Measurements from ENCODE around the gene COL4A6. TPM values are rescaled to one million over a fixed set of nuclear protein-coding genes. Genes with fewer than 3 reads are reported as not detected.
"Not testable (repeated sequence)": the region's sequence is repeated elsewhere in the genome, so short reads cannot be mapped to it uniquely, and the experiment has no call there.

COL4A6 gene
- total RNA-seq, 1 experiment from 2014 or later, result 1.5 TPM

DNA sequence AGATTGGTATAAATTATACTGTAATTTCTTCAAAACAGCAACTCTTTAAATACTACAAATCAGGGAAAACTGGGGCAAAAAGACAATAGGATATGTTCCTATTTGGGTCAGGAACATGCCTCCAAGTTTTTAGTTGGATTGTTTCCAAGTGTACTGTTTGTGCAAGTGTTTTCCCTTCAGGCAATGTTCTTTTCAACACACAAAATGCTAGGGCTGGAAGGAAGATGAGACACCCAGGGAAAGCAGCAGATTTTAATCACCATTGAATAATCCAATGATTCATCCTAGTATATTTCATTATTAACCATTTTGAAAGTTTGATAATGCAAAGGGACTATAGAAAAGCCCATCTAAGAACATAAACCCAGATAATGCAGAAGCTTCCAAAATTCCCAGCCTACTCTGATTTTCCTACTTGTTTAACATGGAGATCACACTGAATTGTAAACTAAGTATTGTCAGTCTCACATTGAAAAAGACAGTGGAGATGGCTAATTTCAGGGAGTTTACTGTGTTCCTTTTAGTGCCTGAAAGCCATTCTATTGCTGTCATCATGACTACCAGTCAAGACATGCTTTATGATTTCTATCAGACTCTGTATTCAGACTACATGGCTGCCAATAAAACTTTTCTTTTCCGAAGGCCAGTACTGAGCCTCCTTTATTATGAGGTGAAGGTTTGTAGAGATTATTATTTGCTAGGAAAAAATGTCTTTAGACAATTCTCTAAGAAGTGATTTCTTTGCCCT lies 38.6 kb downstream of the COL4A6 start:
- peak; percentile 24 for DNase-seq (ENCODE audit: low read depth)

DNA sequence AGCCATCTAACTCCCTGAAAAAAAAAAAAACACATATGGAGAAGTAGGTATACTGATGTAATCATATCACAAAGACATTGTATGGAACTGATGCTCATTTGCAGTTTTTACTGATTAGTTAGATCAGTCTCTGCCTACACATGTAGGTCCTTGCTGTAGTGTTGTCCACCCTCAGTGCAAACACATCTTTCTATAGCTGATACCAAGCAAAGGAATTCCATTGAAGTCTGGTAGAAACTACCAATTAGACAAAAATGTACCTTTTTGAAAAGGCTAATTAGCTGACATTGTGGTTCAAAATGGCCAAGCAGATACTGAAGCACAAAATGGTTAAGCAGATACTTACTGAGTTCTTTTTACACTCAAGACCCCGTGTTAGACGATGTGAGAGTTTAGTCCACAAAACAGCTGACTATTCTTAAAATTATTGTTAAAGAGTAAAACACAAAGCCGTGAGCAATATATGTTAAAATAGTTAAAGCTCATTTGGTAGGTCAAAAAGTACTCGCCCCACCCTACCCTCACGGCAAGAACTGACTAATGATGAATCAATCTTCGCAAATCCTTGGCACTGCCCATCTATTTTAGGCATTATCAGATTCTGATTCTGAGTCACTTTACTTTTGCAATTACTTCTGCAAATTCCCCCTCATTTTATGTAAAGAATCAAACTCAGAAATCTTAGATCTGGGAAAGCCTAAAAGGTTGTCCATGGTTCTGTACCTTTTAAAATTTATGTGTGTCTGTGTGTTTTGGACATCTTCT lies 40.4 kb downstream of the COL4A6 start:
- DNase-seq (ENCODE audit: low read depth), result peak; percentile 44

DNA sequence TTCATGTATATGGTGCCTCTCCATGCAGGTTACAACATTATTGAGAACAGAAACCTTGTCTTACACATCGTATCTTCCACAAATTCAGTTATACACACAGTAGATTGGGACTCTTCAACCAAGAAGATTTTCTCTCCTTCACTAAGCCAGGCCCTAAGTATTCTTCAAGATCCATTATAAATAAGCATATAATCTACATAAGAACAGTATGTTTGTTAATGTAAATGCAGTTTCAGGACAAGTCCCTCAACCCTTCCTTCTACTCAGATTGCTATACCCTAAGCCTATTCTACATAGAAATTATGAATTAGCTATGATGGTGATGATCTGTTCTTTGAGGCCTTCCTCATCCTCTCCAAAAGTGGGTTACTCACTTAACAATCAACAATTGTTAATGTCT lies 41.2 kb downstream of the COL4A6 start:
- DNase-seq (ENCODE audit: low read depth), result no peak

DNA sequence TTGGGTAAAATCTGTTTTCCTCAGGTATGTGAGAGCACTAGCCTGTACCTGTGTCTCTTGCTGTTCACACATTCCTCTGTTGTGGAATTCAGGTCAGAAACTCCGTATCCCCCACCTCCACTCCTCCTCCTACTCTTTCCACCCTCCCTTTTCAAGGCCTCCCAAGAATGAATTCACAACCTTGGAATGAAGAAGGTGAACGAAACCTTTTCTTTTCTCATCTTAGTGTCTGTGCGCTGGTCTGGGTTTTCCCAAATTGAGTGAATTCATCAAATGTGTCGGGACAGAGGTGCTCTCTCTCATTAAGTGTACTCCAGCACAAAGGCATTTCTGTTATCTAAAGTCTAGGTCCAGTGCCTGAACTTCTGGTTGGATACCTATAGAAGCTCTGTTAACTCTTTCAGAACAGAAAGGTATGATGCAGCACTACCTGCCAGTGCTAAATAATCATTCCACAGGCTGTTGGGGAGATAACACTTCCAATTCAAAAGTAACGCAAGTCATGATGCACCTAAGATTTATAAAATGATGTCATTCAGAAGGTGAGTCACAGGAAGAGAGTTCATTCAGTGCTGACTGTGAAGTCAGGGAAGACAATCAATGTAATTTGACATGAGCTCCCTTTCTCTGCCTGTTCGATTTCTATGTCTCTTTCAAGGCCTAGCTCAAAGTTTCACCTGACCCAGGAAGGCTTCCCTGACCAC lies 41.9 kb downstream of the COL4A6 start:
- peak; percentile 19 for DNase-seq (ENCODE audit: low read depth)

DNA sequence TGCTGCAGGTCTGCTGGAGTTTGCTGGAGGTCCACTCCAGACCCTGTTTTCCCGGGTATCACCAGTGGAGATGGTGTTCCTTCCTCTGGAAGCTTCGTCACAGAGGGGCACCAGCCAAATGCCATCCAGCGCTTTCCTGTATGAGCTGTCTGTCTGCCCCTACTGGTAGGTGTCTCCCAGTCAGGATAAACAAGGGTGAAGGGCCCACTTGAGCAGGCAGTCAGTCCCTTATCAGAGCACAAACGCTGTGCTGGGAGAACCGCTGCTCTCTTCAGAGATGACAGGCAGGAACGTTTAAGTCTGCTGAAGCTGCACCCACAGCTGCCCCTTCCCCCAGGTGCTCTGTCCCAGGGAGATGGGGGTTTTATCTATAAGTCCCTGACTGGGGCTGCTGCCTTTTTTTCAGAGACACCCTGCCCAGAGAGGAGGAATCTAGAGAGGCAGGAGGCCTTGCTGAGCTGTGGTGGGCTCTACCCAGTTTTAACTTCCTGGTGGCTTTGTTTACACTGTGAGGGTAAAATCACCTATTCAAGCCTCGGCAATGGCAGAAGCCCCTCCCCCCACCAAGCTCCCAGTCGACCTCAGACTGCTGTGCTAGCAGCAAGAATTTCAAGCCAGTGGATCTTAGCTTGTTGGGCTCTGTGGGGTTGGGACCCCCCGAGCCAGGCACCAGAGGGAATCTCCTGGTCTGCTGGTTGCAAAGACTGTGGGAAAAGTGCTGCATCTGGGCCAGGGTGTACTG lies 47.1 kb downstream of the COL4A6 start:
- not testable (repeated sequence) for DNase-seq (ENCODE audit: low read depth)

DNA sequence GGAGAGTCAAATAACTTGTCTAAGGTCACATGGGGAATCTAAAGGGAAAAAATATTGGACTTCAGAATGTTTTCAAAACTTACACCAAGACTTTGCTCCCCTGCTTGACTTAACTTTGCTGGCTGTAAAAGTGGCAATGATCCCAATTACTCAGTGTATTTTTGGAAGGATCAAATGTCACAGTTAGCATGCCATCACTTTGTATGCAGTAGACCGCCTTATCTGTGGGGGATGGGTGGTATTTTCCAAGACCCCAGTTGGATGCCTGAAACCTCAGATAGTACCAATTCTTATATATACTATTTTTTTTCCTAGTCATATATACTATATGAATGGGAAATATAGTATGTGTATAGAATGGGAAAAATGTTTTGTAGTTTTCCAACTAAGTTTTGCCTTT lies 53.4 kb downstream of the COL4A6 start:
- DNase-seq (ENCODE audit: low read depth), result no peak

DNA sequence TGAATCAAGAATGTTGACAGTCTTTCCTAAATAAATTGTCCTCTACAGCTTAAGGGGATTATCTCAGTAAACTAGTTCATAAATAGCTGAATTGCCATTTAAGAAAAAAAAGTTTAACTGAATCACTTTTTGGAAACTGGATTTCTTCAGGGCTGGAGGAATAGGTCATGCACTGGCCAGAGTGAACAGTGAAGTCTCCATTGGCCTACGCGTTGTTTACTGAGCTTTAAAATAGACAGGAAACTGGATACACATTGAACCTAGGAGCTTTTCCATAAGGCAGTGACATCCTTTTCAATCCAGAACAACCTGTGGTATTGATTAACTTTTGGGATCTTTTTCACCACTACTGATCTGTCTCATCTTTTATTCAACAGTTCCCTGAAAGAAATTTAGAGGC lies 58.0 kb downstream of the COL4A6 start:
- no peak for DNase-seq (ENCODE audit: low read depth)

DNA sequence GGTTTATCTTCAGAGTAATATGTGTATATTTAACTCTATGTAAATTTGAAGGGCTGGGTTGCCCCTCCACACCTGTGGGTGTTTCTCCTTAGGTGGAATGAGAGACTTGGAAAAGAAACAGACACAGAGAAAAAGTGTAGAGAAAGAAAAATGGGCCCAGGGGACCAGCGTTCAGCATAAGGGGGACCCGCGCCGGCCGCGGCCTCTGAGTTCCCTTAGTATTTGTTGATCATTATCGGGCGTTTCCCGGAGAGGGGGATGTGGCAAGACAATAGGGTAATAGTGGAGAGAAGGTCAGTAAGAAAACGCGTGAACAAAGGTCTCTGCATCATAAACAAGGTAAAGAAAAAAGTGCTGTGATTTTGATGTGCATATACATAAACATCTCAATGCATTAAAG lies 61.4 kb downstream of the COL4A6 start:
- DNase-seq (ENCODE audit: low read depth), result not testable (repeated sequence)

DNA sequence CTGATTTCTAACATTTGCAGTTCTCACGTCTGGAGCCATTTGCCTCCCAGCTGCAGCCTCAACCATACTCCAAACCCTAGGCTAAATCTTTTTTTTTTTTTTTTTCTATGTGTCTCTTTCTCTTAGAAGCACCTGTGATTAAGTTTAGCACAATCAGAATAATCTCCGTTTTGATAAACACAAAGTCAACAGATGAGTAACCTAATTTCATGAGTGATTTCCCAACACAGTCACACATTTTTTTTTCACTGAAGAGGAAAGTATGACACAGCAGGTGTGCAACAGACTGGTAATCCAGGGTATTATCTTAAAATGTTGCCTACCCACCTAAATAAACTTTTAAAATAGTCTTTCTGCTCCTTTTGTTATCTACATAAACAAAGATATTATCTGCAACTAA lies 62.6 kb downstream of the COL4A6 start:
- DNase-seq (ENCODE audit: low read depth), result not testable (repeated sequence)

DNA sequence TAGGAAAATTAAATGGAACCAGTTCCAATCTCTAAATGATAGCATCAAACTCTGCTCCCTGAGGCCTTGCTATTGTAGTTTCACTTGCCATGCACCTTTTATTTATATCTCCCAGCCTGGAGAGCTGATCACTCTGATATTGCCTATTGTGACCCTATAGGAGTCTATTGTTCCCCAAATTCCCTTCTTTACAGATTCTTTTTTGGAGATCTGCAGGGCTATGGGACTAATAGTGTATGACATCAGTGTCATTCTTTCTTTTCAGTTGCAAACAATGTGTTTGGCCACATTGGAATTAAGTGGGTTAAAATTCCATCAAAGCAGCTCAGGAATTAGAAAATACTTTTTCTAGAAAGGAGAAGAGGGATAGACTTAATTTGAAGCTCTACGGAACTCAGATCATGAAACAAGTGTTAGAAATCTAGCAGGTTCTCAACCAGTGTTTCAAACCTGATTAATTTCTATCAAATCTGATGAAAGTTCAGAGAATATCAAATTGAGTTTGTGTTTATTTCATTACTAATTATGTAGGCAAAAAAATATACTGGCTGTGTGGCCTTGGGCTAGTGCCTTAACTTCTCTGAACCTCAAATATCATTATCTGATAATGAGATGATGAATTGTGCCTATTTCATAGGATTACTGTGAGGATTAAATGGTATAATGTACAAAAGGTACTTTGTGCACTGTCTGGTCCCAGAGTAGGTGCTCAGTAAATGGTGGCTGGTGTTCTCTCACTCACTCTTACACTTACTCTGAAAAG lies 71.4 kb downstream of the COL4A6 start:
- DNase-seq (ENCODE audit: low read depth), result no peak

DNA sequence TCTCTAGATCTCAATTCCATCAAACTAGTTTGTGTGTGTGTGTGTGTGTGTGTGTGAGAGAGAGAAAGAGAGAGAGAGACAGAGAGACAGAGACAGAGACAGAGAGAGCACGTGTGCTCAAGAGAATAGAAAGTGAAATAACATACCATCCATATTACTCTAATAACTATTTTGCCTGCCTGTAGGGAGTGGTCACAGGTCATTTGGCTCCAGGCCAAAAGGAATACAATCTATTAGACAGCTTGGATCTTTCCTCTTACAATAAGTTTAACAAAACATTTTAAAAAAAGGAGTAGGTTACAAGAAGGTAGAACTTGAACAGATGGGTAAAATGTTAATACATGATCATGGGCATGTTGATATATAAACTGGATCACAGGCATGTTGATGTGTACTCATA lies 76.2 kb downstream of the COL4A6 start:
- no peak for DNase-seq (ENCODE audit: low read depth)

DNA sequence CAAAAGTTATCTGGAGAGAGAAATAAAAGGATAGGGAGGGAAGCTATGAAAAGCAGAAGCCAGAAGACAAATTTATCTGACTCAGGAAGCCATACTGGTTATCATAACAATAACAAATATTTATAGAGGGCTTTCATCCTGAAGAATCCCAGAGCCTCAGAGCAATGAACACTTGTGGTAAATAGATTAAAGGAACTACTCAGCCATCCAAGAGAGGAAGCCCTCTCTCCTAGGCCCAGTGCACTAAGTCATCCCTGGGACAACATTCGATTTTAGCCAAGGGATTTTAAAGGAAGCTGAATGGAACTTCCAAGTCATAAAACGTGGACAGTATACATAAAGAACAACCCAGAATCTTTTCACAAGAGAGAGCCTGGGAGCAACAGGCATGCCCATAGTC lies 76.9 kb downstream of the COL4A6 start:
- peak; percentile 1 for DNase-seq (ENCODE audit: low read depth)

DNA sequence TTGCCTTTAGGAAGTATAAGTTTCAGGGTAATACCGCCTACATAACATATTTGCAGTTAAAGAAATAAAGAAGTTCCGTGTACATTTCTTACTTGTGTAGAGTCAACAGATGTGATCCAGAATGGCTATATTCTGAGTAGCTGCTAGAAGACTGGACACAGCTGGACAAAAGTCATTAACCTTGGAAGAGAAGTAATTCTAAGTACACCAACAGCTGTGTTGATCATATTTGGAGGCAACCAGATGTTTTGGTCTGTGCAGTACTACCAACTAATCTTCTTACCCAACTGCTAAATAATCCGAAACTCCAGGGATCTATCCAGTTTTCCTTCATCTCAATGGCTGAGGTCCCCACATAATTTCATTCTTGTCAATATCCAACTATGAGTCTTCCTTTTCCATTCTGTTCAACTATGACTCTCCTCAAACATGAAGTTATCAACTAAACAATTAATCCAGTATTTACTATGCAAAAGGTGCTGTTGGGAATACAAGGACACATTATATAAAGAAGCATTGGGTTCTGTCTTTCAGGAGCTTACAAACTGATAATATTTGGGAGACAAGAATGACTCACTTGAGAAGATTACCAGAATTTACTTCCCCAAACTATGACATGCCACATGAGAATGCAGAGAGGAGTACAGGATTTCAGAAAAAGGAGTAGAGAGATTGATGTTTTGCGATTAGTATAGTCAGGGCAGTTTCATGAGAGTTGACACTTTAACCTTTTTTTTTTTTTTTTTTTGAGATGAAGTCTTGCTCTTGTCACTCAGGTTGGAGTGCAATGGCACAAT lies 78.2 kb downstream of the COL4A6 start:
- DNase-seq (ENCODE audit: low read depth), result no peak

DNA sequence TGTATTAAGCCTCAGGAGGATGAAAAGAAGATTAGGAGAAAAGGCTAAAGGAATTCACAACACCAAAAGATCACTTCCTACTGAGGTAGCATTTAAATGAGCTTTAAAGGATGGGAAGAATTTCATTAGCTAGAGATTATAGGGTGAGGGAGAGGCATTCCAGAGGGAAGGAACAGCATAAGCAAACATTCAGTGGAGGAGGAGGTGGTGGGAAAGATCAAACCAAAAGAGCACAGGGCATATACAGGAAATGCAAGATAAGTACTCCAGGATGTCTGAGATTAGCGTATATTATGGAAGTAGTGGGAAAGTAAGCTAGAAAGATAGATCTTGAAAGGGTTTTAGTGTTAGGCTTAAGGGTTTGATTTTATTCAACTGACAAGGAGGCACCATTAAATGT lies 84.8 kb downstream of the COL4A6 start:
- DNase-seq (ENCODE audit: low read depth), result no peak

DNA sequence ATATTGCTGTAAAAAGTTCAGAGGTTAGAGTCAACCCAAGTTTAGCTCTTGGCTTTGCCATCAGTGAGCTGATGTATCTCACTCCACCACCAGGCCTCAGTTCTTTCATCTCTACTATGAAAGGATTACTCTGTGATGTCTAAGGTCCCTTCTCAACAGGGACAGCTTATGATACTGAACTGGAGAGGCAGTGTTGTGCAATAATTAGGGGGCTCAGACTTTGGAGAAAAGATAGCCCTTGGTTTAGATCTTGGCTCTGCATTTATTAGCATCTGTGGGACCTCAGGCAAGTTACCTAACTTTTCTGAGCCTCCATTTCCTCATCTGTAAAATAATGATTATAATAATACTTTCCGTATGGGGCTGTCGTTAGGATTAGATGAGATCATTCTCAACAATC lies 89.0 kb downstream of the COL4A6 start:
- DNase-seq (ENCODE audit: low read depth), result no peak

DNA sequence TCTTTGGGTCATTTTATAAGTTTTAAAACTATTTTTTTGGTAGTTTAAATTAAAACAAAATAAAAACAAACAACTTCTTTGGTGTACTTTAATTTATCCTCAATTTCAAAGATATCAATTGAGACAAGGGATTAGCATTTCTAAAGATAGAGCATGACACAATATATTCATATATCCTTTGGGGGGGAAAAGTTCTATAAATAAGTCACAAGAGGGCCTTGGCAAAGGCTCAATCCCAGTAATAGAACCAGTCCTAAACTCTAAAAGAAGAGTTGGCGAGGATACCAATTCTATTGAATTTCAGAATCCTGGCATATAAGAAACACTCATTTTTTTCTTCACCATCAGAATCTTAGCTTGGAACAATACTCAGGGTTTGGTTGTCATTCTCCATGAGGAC lies 89.7 kb downstream of the COL4A6 start:
- DNase-seq (ENCODE audit: low read depth), result no peak

DNA sequence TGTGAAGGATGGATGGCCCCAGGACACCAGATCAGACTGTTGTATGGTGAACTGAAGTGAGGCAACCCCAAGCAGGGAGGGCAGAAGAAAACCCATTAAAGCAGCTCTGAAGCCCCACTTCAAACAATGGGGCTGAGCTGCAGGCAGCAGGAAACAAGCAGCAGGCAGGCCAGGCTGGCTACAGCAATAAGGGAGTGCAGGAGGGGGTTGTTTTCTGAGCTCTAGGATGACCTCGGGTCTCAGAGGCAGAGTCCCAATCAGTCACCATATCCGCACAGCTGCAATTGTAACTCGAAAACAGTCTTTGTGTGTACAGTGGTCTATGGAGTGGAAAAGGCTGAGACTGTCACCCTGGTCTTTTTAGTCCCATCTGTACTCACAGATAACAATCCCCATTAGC lies 90.4 kb downstream of the COL4A6 start:
- no peak for DNase-seq (ENCODE audit: low read depth)

DNA sequence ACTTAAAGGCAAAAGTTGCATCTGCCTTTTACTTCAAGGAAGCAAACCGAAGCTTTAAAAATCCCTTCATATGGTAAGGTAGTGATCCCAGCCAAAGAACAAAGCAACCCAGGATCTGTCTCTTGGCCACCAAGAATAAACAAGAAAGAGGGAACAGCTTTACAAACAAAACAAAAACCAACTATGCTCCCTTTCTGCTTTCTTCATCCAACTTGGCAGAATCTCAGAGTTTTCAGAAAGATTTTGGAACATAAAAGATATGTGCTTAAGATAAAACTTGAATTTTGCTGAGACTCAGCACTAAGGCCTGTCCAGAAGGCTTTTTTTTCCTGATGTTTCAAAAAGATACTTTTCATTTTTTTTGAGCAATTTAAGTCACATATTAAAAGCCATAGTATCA lies 94.0 kb downstream of the COL4A6 start:
- no peak for DNase-seq (ENCODE audit: low read depth)

DNA sequence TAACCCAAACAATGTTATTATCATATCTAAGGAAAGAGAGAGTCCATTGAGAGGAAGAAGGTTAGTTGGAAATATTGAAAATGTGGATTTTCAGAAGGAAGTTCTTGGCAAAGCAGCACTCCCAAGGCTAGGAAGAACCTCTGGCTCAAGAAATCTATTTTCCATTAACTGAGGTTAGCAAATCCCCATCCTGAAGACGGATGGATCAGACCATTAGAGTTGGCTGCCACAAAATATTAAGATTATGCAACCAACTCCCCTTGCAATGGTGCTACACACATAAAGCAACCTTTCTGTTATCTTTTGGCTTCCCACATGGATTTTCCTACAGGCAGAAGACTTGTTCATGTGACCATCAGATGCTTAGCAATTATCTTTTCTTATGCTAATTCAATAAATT lies 96.3 kb downstream of the COL4A6 start:
- DNase-seq (ENCODE audit: low read depth), result no peak

DNA sequence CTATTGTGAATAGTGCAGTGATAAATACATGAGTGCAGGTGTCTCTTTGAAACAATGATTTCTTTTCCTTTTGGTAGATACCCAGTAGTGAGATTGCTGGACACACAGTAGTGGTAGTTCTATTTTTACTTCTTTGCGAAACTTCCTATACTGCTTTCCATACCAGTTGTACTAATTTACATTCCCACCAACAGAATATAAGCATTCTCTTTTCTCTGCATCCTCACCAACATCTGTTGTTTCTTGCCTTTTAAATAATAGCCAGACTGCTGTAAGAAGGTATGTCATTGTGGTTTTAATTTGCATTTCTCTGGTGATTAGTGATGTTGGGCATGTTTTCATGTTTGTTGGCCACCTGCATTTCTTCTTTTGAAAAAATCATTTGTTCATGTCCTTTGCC lies 105.9 kb downstream of the COL4A6 start:
- no peak for DNase-seq (ENCODE audit: low read depth)
